Bronchial epithelial cell (primary cell): ENCODE results near the gene NECTIN4. TPM values are rescaled to one million over a fixed set of nuclear protein-coding genes. Genes with fewer than 3 reads are reported as not detected.

ENCODE experiments used
- DNase-seq: peaks from one replicate; pipeline ENCODE4 v3.0.0-alpha.2; 2010; ENCODE audit warnings: low read depth
- FAIRE-seq: peaks from 2 replicates; lab custom pipeline; 2011; peaks lifted over from hg19 to GRCh38; lab: Jason Lieb, UNC
- H3K27me3 ChIP-seq: 2 replicates; pipeline ENCODE4 v1.5.1; 2011; ENCODE audit warnings: low read length; ENCODE audit not compliant: control insufficient read depth, insufficient read depth
- H3K36me3 ChIP-seq: 2 replicates; pipeline ENCODE4 v1.5.1; 2011; ENCODE audit warnings: low read length; ENCODE audit not compliant: control insufficient read depth, insufficient read depth
- H3K4me3 ChIP-seq: 2 replicates; pipeline ENCODE4 v1.5.1; 2011; ENCODE audit warnings: mild to moderate bottlenecking, low read depth, low read length, control low read depth
- total RNA-seq: library from RNA; depleted of rRNA; stranded (reverse); fragments of >200 nt; gene quantifications from 2 replicates; pipeline ENCODE4 v1.2.1, GENCODE V29; 2014
- TF ChIP-seq, protein P1 (sequence below): IDR thresholded peaks from 2 replicates; pipeline ENCODE4 v1.5.1; 2011; ENCODE audit warnings: mild to moderate bottlenecking, moderate library complexity, low read length, control low read depth, inconsistent platforms; ENCODE audit not compliant: insufficient read depth, severe bottlenecking

The NECTIN4 gene
- total RNA-seq, 1 donor from 2014 or later: 108 TPM

DNA sequence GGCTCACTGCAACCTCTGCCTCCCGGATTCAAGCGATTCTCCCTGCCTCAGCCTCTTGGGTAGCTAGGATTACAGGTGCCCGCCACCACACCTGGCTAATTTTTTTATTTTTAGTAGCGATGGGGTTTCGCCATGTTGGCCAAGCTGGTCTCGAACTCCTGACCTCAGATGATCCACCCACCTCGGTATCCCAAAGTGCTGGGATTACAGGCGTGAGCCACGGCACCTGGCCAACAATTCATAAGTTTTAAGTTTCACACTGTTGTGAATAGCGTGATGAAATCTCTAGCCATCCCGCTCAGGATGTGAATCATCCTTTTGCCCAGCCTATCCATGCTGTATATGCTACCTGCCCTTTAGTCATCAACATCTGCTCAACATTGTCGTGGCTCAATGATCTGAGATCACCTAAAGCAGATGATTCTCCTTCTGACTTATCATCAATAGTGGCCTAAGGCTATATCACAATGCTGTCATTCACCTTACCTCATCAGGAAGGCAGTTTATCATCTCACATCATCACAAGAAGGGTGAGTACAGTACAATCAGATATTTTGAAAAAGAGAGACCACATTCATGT lies 25.9 kb upstream of the NECTIN4 start:
- peak; percentile 95 for FAIRE-seq
- Histone ChIP-seq H3K27me3 (no peaks in the 10 kb centered on the region), H3K4me3 (no peak overlapping the region), H3K36me3 (peaks cover 1% of the 10 kb centered on the region)
- peak; percentile 100 for DNase-seq
- TF ChIP-seq, protein P1, sequence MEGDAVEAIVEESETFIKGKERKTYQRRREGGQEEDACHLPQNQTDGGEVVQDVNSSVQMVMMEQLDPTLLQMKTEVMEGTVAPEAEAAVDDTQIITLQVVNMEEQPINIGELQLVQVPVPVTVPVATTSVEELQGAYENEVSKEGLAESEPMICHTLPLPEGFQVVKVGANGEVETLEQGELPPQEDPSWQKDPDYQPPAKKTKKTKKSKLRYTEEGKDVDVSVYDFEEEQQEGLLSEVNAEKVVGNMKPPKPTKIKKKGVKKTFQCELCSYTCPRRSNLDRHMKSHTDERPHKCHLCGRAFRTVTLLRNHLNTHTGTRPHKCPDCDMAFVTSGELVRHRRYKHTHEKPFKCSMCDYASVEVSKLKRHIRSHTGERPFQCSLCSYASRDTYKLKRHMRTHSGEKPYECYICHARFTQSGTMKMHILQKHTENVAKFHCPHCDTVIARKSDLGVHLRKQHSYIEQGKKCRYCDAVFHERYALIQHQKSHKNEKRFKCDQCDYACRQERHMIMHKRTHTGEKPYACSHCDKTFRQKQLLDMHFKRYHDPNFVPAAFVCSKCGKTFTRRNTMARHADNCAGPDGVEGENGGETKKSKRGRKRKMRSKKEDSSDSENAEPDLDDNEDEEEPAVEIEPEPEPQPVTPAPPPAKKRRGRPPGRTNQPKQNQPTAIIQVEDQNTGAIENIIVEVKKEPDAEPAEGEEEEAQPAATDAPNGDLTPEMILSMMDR: no peak

DNA sequence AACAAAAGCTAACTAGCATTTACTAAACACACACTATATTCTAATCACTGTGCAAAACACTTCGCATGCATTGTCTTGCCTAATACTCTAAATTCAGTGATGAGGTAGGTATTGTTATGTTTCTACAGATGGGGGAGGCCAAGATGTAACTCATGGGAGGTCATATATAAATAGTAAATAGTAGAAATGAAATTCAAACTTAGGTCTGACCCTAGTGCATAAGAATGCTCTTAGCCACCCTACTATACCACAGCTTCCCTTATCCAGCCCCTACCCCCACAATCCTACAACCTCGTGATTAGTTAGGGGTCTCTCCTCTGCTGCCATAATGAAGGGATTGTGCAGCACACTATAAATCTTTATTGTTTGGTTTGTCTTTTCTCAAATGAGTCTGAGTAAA lies 25.2 kb upstream of the NECTIN4 start:
- FAIRE-seq: no peak
- H3K4me3 ChIP-seq: no peak overlapping the region
- DNase-seq: no peak
- peaks cover 3% of the 10 kb centered on the region for H3K36me3 ChIP-seq
- TF ChIP-seq, protein P1: no peak
- H3K27me3 ChIP-seq: no peaks in the 10 kb centered on the region

DNA sequence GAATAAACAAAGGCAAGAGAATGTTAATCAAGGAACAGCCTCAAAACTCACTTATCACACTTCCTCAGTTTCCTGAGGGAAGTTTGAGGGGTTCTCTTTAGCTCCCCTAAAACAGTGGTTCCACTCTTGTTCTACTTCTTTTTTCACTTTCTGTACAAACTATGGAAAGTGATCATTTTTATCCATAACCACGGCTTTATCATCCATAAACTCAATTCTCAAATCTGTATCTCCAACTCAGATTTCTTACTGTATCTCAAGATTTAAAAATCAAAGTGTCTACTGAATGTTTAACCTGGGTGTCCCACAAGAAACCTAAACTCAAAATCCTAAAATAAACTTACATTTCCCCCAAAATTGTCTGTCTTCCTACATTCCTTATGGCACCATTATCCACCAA lies 24.6 kb upstream of the NECTIN4 start:
- Histone ChIP-seq H3K27me3 (no peaks in the 10 kb centered on the region), H3K36me3 (peaks cover 3% of the 10 kb centered on the region), H3K4me3 (no peak overlapping the region)
- TF ChIP-seq, protein P1: no peak
- DNase-seq (no peak), FAIRE-seq (no peak)

DNA sequence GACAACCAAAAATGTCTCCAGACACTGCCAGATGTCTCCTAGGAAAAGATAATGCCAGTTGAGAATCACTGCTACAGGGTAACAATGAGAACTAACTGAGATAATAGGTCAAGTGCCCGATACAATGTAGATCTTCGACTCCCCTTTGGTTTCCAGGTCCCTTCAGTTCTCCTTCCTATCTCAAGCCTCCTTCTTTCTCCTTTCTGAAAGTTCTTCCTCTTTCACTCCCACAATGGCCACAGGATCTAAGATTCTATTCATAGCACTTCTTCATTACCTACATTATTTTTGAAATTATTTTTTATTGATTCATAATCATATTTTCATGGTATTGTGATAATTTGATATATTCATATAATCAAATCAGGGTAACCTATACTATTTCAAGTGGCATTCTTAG lies 22.2 kb upstream of the NECTIN4 start:
- Histone ChIP-seq H3K4me3 (no peak overlapping the region), H3K27me3 (no peaks in the 10 kb centered on the region), H3K36me3 (peaks cover 3% of the 10 kb centered on the region)
- DNase-seq (no peak), FAIRE-seq (no peak)
- TF ChIP-seq, protein P1: no peak

DNA sequence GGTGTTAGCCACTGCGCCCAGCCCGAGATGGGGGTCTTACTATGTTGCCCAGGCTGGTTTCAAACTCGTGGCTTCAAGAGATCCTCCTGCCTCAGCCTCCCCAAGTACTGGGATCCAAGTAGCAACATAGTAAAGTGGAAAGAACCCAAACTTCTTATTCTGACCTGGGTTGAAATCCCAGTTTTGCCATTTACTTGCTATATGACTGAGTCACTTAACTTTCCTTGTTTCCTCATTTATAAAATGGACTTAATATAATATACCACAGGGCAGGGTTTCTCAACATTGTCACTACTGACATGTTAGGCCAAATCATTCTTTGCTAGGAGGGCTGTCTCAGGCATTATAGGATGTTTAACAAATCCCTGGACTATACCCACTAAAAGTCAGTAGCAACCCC lies 21.8 kb upstream of the NECTIN4 start:
- DNase-seq: no peak
- TF ChIP-seq, protein P1: no peak
- Histone ChIP-seq H3K27me3 (no peaks in the 10 kb centered on the region), H3K36me3 (peaks cover 3% of the 10 kb centered on the region), H3K4me3 (no peak overlapping the region)
- no peak for FAIRE-seq

DNA sequence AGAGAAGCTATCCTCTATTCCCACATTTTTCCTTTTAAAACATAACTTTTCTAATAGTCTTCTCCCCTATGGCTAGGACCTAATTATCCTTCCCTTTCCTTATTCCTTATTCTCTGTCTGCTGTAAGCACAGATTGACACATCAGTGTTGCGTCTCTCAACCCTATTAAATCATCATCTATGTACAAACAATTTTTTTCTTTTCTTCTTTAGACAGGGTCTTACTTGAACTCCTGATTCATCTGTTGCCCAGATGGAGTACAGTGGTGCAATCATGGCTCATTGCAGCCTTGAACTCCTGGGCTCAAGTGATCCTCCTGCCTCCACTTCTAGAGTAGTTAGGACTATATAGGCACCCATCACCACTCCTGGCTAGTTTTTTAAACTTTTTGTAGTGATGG lies 17.1 kb upstream of the NECTIN4 start:
- H3K36me3 ChIP-seq: peaks cover 7% of the 10 kb centered on the region
- H3K27me3 ChIP-seq: no peaks in the 10 kb centered on the region
- FAIRE-seq: no peak

More for the DNA sequence above, 17.1 kb upstream of the NECTIN4 start:
- no peak overlapping the region for H3K4me3 ChIP-seq
- TF ChIP-seq, protein P1: no peak
- peak; percentile 33 for DNase-seq
